ELF-1 (cell line): ENCODE results near the gene VSIG10.

ENCODE experiments used
- DNase-seq: peaks from one replicate; pipeline ENCODE4 v3.0.0-alpha.2; 2016; ENCODE audit warnings: low read depth, low spot score

Gene VSIG10

GRCh38 chr12:118060301-118061010, 43.4 kb downstream of the VSIG10 start:
- DNase-seq: no peak

DNA sequence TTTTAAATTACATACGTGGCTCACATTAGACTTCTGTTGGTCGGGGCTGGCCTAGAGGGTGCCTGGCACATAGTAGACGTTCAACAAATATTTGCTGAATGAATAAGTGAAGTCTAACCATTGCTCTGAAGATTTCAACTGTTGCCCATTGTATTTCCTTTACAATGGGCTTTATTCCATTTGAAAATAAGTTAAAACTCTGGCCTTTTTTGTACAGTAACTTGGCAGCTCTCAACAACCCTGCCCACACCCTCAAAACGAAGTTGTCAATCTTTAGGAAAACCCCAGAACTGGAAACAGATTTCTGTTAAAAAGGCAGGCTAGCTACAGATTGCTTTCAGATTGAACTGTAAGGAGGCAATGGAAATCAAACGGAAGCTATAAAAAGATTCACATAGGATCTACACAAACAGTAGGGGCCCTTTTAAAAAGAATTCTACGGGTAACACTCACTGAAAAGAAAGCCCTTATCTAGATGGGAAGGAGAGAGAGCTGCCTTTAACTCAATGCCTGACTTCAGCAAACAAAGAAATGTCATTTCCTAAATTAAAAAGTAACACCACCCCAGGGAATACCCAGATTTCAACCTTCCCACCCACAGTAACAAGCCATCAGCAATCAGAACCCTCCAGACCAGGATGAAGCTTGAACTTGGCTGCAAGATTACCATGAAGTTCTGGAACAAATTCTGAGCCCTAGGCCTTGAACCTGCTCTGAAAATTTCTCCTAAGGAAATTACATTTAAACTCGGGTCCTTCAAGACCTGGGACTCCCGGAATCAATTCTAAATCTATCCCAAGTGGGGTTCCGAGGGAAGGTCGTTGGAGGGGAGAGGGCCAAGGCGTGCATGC, 44.2 kb downstream of the VSIG10 start:
- DNase-seq: peak; percentile 19

DNA sequence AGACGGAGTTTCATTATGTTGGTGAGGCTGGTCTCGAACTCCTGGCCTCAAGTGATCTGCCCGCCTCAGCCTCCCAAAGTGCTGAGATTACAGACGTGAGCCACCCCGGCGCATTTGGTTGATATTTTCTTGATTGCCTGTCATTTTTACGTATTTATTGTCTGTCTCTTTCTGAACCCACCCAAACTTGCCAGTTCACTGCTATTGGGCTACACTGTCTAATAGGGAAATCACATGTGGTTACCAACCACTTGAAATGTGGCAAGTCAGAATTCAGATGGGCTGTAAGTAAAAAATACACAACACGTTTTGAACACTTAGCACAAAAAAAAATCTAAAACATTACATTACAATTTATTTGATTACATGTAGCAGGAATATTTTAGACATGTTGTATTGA, 44.9 kb downstream of the VSIG10 start:
- no peak for DNase-seq

DNA sequence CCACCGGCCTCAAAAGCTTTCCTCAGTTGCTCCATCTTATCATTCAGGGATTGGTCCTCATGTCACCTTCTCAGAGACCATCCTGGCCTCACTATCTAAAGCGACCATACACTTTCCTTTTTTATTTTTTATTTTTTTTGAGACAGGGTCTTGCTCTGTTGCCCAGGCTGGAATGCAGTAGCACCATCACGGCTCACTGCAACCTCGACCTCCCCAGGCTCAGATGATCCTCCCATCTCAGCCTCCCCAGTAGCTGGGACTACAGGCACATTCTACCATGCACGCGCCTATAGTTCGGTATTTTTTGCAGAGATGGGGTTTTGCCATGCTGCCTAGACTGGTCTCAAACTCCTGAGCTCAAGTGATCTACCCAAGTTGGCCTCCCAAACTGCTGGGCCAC, 45.6 kb downstream of the VSIG10 start:
- no peak for DNase-seq

DNA sequence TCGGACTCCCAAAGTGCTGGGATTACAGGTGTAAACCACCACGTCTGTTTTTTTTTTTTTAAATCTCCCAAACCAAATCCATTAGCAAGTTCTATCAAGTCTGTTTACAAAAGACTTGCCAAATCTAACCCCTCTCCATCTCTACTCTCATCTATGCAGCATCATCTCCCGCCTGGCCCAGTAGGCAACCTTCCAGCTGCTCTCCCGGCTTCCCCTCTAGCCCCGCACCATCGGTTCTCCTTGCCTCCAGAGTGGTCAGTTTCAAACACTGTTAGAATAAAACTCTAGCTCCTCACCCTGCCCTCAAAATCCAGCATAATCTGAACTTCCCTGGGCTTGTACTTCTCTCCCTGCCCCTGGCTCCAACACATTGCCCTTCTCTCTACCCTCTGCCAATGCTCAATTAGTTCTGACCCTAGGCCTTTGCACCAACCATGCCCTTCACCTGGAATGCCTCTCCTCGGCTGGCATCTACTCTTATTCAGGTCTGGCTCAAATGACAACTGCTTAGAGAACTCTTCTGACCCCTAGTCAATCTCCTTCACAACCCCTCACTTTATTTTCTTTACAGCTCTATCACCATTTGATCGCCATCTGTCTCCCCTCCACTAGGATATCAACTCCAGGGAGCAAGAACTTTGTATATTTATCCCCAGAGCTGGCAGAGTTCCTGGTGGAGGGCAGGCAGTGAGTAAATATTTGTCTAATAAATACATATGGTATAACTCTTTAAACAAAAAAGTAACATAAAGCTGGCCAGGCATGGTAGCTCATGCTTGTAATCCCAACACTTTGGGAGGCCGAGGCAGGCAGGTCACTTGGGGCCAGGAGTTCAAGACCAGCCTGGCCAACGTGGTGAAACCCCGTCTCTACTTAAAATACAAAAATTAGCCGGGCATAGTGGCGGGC, 47.7 kb downstream of the VSIG10 start:
- DNase-seq: no peak

- DNase-seq: peak; percentile 76
Observed at GRCh38 chr12:118055144-118055557, 48.7 kb downstream of the VSIG10 start.

GRCh38 chr12:118053071-118053985, 50.5 kb downstream of the VSIG10 start:
- DNase-seq: no peak

GRCh38 chr12:118052324-118053070, 51.3 kb downstream of the VSIG10 start:
- DNase-seq: peak; percentile 58

- DNase-seq: no peak
Observed at GRCh38 chr12:118050972-118051910, 52.6 kb downstream of the VSIG10 start.

GRCh38 chr12:118046430-118046829, 57.4 kb downstream of the VSIG10 start:
- no peak for DNase-seq

GRCh38 chr12:118044577-118044976, 59.2 kb downstream of the VSIG10 start:
- DNase-seq: no peak

GRCh38 chr12:118044075-118044474, 59.7 kb downstream of the VSIG10 start:
- DNase-seq: no peak

DNA sequence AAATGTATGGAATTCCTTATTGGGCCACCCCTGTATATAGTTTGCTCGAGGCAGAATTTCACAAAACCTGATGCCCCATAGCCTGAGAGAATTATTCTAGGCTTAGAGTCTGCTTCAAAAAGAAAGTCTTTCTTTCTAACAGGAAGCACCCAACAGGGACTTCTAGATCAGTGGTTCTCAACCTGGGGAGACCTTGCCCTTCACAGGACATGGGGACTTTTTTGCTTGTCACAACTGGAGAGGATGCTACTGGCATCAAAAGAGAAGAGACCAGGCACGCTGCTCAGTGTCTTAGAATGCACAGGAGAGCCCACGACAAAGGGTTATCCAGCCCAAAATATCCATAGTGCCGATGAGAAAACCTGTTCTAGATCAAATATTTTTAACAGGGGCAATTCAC, 61.7 kb downstream of the VSIG10 start:
- DNase-seq: no peak

- no peak for DNase-seq
Observed at GRCh38 chr12:118038137-118038536, 65.7 kb downstream of the VSIG10 start.

- no peak for DNase-seq
Observed at GRCh38 chr12:118036672-118037411, 67.0 kb downstream of the VSIG10 start.

DNA sequence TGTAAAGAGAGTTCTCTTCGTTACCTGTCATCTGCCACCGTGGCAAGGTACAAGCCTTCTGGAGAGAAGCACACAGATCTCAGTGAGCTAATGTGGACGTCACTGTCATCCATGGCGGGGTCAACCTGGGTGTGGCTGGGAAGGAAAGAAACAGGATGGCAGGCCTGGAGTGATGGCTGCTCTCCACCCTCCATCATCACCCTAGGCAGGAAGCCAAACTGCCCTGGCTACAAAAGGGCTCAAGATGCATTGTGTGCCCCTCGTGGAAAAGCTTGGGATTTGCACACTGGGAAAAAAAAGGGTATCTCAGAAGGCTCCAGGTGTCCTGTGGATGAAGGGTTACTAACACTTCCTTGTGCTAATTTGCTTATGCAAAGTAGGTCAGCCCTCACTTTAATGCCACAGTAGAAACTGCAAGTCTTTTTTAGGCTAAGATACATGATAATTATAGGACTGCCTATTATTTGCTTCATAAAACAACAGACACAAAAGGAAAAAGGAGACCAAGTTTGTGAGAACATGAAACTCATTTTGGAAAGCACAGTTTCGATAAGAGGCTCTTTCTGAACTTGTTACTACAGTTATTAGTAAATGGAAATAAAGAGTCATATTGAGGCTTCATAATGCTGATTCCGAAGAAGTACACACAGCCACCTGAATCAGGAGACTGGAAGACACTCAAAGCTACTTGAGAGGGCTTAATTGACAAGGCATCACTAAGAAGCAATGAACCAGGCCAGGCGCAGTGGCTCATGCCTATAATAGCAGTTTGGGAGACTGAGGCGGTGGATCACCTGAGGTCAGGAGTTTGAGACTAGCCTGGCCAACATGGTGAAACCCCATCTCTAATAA, 68.4 kb downstream of the VSIG10 start:
- peak; percentile 10 for DNase-seq

GRCh38 chr12:118034429-118035189, 69.2 kb downstream of the VSIG10 start:
- peak; percentile 31 for DNase-seq
